ENCODE results near the gene CRABP1. TPM values are rescaled to one million over a fixed set of nuclear protein-coding genes. Genes with fewer than 3 reads are reported as not detected.

CRABP1 gene
- total RNA-seq, 1 donor from 2014 or later, result 0.30 TPM

- no peak overlapping the region for H3K27ac Mint-ChIP-seq (ENCODE audit: unreplicated experiment)
- H3K9ac ChIP-seq (ENCODE audit: low read length), result no peak overlapping the region
- H4K20me1 ChIP-seq (ENCODE audit: insufficient read depth, low read length), result no peaks in the 10 kb centered on the region
- H3K79me2 ChIP-seq (ENCODE audit: insufficient read depth, low read length), result no peaks in the 10 kb centered on the region
- H3K4me2 ChIP-seq (ENCODE audit: low read length), result no peak overlapping the region
- no peaks in the 10 kb centered on the region for H3K36me3 ChIP-seq (ENCODE audit: insufficient read depth, low read length)
- H3K4me3 ChIP-seq (ENCODE audit: insufficient read depth, low read depth, low read length), result no peak overlapping the region
- H3K4me1 ChIP-seq (ENCODE audit: insufficient read depth, low read length), result no peaks in the 10 kb centered on the region
- H3K9me3 ChIP-seq (ENCODE audit: insufficient read depth, low read depth, low read length), result no peaks in the 10 kb centered on the region
- H3K27me3 ChIP-seq (ENCODE audit: insufficient read depth, low read length), result peaks cover 15% of the 10 kb centered on the region
- no peak overlapping the region for H3K27ac ChIP-seq (ENCODE audit: low read depth, low read length)
- DNase-seq (ENCODE audit: low read depth) (no peak), FAIRE-seq (no peak)
- peaks cover 20% of the 10 kb centered on the region for H3K27me3 Mint-ChIP-seq (ENCODE audit: low read depth, unreplicated experiment)
- TF ChIP-seq CTCF (IDR thresholded peaks at IDR 0.05; ENCODE audit: insufficient read depth, low read depth, low read length), result no peak
- no peak for TF ChIP-seq EZH2 (IDR thresholded peaks at IDR 0.05; ENCODE audit: insufficient read depth, low read length)
- H3K9me3 Mint-ChIP-seq (ENCODE audit: unreplicated experiment), result peaks cover 4% of the 10 kb centered on the region
- no peaks in the 10 kb centered on the region for H3K36me3 Mint-ChIP-seq (ENCODE audit: low read depth, unreplicated experiment)
- peak overlapping the region; percentile 17 for H3K4me3 Mint-ChIP-seq (ENCODE audit: unreplicated experiment)
- H2AFZ ChIP-seq (ENCODE audit: low read depth, low read length), result no peak overlapping the region
- peaks cover 2% of the 10 kb centered on the region for H3K4me1 Mint-ChIP-seq (ENCODE audit: low read depth, unreplicated experiment)
Measured at GRCh38 chr15:78393137-78393536, 53.0 kb downstream of the CRABP1 start.

GRCh38 chr15:78394026-78394425 is 53.9 kb downstream of the CRABP1 start:
- Histone ChIP-seq H3K4me1 (ENCODE audit: insufficient read depth, low read length) (no peaks in the 10 kb centered on the region), H3K27me3 (ENCODE audit: insufficient read depth, low read length) (peaks cover 15% of the 10 kb centered on the region), H3K4me3 (ENCODE audit: insufficient read depth, low read depth, low read length) (no peak overlapping the region), H3K4me2 (ENCODE audit: low read length) (no peak overlapping the region), H4K20me1 (ENCODE audit: insufficient read depth, low read length) (no peaks in the 10 kb centered on the region), H2AFZ (ENCODE audit: low read depth, low read length) (no peak overlapping the region), H3K36me3 (ENCODE audit: insufficient read depth, low read length) (no peaks in the 10 kb centered on the region), H3K9ac (ENCODE audit: low read length) (no peak overlapping the region), H3K9me3 (ENCODE audit: insufficient read depth, low read depth, low read length) (no peaks in the 10 kb centered on the region), H3K27ac (ENCODE audit: low read depth, low read length) (no peak overlapping the region), H3K79me2 (ENCODE audit: insufficient read depth, low read length) (no peaks in the 10 kb centered on the region)
- no peak overlapping the region for H3K4me3 Mint-ChIP-seq (ENCODE audit: unreplicated experiment)
- FAIRE-seq (no peak), DNase-seq (ENCODE audit: low read depth) (no peak)
- peaks cover 2% of the 10 kb centered on the region for H3K4me1 Mint-ChIP-seq (ENCODE audit: low read depth, unreplicated experiment)
- TF ChIP-seq CTCF (IDR thresholded peaks at IDR 0.05; ENCODE audit: insufficient read depth, low read depth, low read length) (no peak), EZH2 (IDR thresholded peaks at IDR 0.05; ENCODE audit: insufficient read depth, low read length) (no peak)
- peaks cover 4% of the 10 kb centered on the region for H3K9me3 Mint-ChIP-seq (ENCODE audit: unreplicated experiment)
- no peaks in the 10 kb centered on the region for H3K36me3 Mint-ChIP-seq (ENCODE audit: low read depth, unreplicated experiment)
- H3K27me3 Mint-ChIP-seq (ENCODE audit: low read depth, unreplicated experiment), result peaks cover 21% of the 10 kb centered on the region
- no peak overlapping the region for H3K27ac Mint-ChIP-seq (ENCODE audit: unreplicated experiment)

- Mint-ChIP-seq H3K36me3 (ENCODE audit: low read depth, unreplicated experiment) (no peaks in the 10 kb centered on the region), H3K4me3 (ENCODE audit: unreplicated experiment) (no peak overlapping the region), H3K27me3 (ENCODE audit: low read depth, unreplicated experiment) (peaks cover 24% of the 10 kb centered on the region), H3K4me1 (ENCODE audit: low read depth, unreplicated experiment) (no peaks in the 10 kb centered on the region), H3K9me3 (ENCODE audit: unreplicated experiment) (peaks cover 2% of the 10 kb centered on the region), H3K27ac (ENCODE audit: unreplicated experiment) (no peak overlapping the region)
- Histone ChIP-seq H3K79me2 (ENCODE audit: insufficient read depth, low read length) (no peaks in the 10 kb centered on the region), H3K27ac (ENCODE audit: low read depth, low read length) (no peak overlapping the region), H3K4me3 (ENCODE audit: insufficient read depth, low read depth, low read length) (no peak overlapping the region), H3K36me3 (ENCODE audit: insufficient read depth, low read length) (no peaks in the 10 kb centered on the region), H3K9ac (ENCODE audit: low read length) (no peak overlapping the region), H2AFZ (ENCODE audit: low read depth, low read length) (no peak overlapping the region), H3K4me2 (ENCODE audit: low read length) (no peak overlapping the region), H4K20me1 (ENCODE audit: insufficient read depth, low read length) (no peaks in the 10 kb centered on the region), H3K9me3 (ENCODE audit: insufficient read depth, low read depth, low read length) (no peaks in the 10 kb centered on the region), H3K4me1 (ENCODE audit: insufficient read depth, low read length) (no peaks in the 10 kb centered on the region), H3K27me3 (ENCODE audit: insufficient read depth, low read length) (peaks cover 8% of the 10 kb centered on the region)
- FAIRE-seq, result no peak
- no peak for DNase-seq (ENCODE audit: low read depth)
- no peak for TF ChIP-seq EZH2 (IDR thresholded peaks at IDR 0.05; ENCODE audit: insufficient read depth, low read length)
- TF ChIP-seq CTCF (IDR thresholded peaks at IDR 0.05; ENCODE audit: insufficient read depth, low read depth, low read length), result no peak
Measured at GRCh38 chr15:78394981-78395616, 54.9 kb downstream of the CRABP1 start.
